NCI-H82 (cell line): Measurements from ENCODE around the gene ASAH2B.

Experiments
- DNase-seq: peaks from one replicate; lab custom pipeline; 2025; lab: John Stamatoyannopoulos, UW

Gene ASAH2B

DNA sequence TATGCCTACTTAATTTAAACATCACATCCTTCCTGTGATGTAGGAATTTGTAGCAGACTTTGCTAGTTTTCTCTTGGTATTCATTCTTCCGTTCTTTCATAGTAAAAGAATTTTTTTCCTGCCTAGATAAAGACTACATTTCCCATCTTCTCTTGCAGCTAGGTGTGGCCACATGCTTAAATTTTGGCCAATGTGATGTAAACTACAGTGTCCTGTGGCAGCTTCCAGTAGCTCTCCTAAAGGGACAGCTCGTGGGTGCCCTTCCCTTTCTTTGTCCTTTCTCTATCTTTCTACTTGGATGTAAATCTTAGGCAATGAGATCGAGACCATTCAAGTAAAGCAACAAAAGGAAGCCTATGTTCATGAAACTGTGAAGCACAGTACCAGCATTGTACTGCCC is 58.6 kb downstream of the ASAH2B start:
- no peak for DNase-seq

GRCh38 chr10:50799595-50799994 is 59.9 kb downstream of the ASAH2B start:
- no peak for DNase-seq

DNA sequence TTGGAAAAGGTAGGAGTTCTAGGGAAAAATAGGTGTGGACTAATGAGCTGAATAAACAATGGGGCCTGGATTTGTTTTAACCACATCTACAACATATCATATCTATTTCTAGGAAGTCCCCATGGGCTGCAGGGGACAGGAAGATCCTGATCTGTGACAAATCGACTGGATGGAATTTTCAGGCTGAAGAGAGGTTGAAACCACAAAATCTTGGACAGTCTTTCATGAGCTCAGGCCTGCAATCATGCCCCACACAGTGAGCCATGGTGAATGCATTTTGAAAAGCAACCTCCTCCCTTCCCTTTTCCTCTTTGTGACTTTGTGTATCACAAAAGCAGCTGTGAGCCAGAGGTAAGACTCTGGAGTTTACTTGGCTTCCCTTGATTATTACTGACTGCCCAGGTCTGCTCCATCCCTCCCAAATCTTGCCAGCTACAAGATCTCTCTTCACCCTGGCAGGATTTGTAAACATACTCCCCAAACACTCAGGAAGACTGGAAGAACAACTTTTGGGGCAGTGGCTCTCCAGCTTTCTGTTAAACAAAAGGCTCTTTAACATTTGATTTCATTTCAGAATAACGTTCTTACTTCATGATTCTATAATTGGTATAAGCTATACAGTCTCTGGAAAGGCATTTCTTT is 66.4 kb downstream of the ASAH2B start:
- DNase-seq, result no peak

DNA sequence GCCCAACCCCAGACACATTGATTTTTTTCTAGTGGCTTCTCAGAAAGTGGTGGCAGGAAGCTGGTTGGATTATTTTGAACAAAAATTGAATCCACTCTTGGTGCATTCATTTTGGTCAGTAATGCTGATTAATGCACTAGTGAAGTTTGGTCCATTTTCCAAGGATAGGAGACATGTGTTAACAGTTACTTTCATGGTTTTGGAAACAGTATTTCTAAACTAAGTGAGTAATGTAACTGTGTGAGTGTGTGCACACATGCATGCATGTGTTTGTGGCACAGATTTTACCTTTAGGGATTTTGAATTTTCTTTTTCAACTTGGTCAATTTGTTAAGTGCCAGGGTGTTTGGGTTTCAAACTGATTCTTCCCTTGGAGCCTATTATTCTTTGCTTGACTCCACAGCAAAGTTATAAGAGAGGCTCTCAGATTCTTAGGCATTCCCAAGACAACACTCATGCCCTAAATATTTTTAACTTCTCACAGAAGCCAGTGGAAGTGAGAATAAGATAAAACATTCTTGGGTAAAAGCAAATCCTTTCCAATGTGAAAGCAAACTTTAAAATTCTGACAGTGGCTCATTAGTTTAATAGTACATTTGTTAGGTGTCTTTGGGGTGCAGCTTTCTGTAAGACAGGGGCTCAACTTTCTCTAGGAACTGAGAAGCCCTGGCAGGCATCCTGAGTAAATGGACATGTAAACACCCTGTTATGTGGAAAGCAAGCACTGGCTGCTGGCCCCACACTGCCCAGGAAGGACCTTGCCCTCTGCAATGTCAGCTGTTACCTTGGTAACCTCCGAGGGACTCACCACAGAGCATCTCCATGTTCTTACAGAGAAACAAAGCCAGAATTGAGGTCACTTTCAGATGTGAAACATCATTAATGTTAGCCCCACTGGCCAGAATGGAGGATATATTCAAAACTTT is 68.4 kb downstream of the ASAH2B start:
- no peak for DNase-seq
